ENCODE data around the gene SEMA3F. TPM values are rescaled to one million over a fixed set of nuclear protein-coding genes. Genes with fewer than 3 reads are reported as not detected.

The SEMA3F gene
- total and polyA plus RNA-seq, 4 donors: 0.60 to 4.8 (median 2.1) TPM

DNA sequence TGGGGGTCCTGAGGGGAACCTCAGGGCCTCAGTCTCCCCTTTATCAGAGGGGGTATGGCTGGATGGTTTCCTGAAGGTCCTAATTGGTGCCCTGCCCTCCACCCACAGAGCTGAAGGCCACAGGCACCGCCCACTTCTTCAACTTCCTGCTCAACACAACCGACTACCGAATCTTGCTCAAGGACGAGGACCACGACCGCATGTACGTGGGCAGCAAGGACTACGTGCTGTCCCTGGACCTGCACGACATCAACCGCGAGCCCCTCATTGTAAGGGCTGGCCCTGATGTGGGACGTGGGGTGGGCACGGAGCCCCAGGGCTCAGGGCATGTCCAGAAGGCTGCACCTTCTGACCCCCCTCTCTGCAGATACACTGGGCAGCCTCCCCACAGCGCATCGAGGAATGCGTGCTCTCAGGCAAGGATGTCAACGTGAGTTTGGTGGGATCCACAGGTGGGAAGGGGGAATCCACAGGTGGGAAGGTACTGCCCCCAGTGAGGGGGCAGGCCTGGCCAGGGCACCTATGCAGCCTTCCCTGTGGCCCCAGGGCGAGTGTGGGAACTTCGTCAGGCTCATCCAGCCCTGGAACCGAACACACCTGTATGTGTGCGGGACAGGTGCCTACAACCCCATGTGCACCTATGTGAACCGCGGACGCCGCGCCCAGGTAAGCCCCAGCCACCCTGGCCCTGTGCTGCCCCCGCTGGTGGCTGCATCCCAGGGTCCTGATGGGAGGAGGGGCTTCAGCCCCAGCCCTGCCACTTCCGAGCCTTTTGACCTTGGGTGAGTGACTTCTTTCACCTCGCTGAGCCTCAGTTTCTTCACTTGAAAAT is 18.8 kb downstream of the SEMA3F start:
- no peaks in the 10 kb centered on the region for H3K27me3 ChIP-seq (ENCODE audit: control insufficient read depth in 4 of 4, insufficient read depth in 4 of 4, low read length in 3 of 4)
- no peak overlapping the region for H3K4me3 ChIP-seq (ENCODE audit: low read depth in 1 of 3, low read length in 3 of 3)
- H3K4me1 ChIP-seq (ENCODE audit: control insufficient read depth in 4 of 4, insufficient read depth in 4 of 4, low read length in 3 of 4): peaks cover 6 to 25% (median 14%) of the 10 kb centered on the region in 4 donors
- WGBS: 87% methylated on average over 29 of the region's 29 CpGs
- TF ChIP-seq EGR1 (IDR thresholded peaks at IDR 0.05; ENCODE audit: low read depth in 2 of 2) (no peak), JUND (IDR thresholded peaks at IDR 0.05) (no peak), FOXA2 (IDR thresholded peaks at IDR 0.05) (no peak)
- TF ChIP-seq, protein P1, sequence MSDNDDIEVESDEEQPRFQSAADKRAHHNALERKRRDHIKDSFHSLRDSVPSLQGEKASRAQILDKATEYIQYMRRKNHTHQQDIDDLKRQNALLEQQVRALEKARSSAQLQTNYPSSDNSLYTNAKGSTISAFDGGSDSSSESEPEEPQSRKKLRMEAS (IDR thresholded peaks at IDR 0.05): no peak
- TF ChIP-seq, protein P2, sequence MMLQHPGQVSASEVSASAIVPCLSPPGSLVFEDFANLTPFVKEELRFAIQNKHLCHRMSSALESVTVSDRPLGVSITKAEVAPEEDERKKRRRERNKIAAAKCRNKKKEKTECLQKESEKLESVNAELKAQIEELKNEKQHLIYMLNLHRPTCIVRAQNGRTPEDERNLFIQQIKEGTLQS (IDR thresholded peaks at IDR 0.05): no peak
- no peak overlapping the region for H3K9ac ChIP-seq (ENCODE audit: low read depth in 1 of 2, low read length in 2 of 2)
- H3K36me3 ChIP-seq (ENCODE audit: control insufficient read depth in 4 of 4, insufficient read depth in 3 of 4, low read depth in 1 of 4, low read length in 3 of 4): no peaks in the 10 kb centered on the region
- no peak overlapping the region for H3K27ac ChIP-seq (ENCODE audit: low read depth in 1 of 2, low read length in 2 of 2)
- DNase-seq (ENCODE audit: low spot score): no peak
- H3K9me3 ChIP-seq (ENCODE audit: control insufficient read depth in 4 of 4, low read length in 3 of 4): no peaks in the 10 kb centered on the region

- Histone ChIP-seq H3K9ac (ENCODE audit: low read depth in 1 of 2, low read length in 2 of 2) (no peak overlapping the region), H3K36me3 (ENCODE audit: control insufficient read depth in 4 of 4, insufficient read depth in 3 of 4, low read depth in 1 of 4, low read length in 3 of 4) (no peaks in the 10 kb centered on the region), H3K27me3 (ENCODE audit: control insufficient read depth in 4 of 4, insufficient read depth in 4 of 4, low read length in 3 of 4) (no peaks in the 10 kb centered on the region), H3K4me3 (ENCODE audit: low read depth in 1 of 3, low read length in 3 of 3) (no peak overlapping the region), H3K9me3 (ENCODE audit: control insufficient read depth in 4 of 4, low read length in 3 of 4) (no peaks in the 10 kb centered on the region), H3K27ac (ENCODE audit: low read depth in 1 of 2, low read length in 2 of 2) (no peak overlapping the region), H3K4me1 (ENCODE audit: control insufficient read depth in 4 of 4, insufficient read depth in 4 of 4, low read length in 3 of 4) (peaks cover 6 to 25% (median 14%) of the 10 kb centered on the region in 4 donors)
- no peak for TF ChIP-seq GABPA (IDR thresholded peaks at IDR 0.05 in 1 of 2, conservative IDR thresholded peaks at IDR 0.05 in 1 of 2)
- TF ChIP-seq, protein P3, sequence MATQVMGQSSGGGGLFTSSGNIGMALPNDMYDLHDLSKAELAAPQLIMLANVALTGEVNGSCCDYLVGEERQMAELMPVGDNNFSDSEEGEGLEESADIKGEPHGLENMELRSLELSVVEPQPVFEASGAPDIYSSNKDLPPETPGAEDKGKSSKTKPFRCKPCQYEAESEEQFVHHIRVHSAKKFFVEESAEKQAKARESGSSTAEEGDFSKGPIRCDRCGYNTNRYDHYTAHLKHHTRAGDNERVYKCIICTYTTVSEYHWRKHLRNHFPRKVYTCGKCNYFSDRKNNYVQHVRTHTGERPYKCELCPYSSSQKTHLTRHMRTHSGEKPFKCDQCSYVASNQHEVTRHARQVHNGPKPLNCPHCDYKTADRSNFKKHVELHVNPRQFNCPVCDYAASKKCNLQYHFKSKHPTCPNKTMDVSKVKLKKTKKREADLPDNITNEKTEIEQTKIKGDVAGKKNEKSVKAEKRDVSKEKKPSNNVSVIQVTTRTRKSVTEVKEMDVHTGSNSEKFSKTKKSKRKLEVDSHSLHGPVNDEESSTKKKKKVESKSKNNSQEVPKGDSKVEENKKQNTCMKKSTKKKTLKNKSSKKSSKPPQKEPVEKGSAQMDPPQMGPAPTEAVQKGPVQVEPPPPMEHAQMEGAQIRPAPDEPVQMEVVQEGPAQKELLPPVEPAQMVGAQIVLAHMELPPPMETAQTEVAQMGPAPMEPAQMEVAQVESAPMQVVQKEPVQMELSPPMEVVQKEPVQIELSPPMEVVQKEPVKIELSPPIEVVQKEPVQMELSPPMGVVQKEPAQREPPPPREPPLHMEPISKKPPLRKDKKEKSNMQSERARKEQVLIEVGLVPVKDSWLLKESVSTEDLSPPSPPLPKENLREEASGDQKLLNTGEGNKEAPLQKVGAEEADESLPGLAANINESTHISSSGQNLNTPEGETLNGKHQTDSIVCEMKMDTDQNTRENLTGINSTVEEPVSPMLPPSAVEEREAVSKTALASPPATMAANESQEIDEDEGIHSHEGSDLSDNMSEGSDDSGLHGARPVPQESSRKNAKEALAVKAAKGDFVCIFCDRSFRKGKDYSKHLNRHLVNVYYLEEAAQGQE (IDR thresholded peaks at IDR 0.05): no peak
- no peak for DNase-seq (ENCODE audit: low spot score)
- 98% methylated on average over 7 of the region's 7 CpGs for WGBS
Observed at GRCh38 chr3:50174517-50174895, 19.4 kb downstream of the SEMA3F start.

GRCh38 chr3:50174947-50175524 is 19.9 kb downstream of the SEMA3F start:
- Histone ChIP-seq H3K27me3 (ENCODE audit: control insufficient read depth in 4 of 4, insufficient read depth in 4 of 4, low read length in 3 of 4) (no peaks in the 10 kb centered on the region), H3K27ac (ENCODE audit: low read depth in 1 of 2, low read length in 2 of 2) (no peak overlapping the region), H3K4me1 (ENCODE audit: control insufficient read depth in 4 of 4, insufficient read depth in 4 of 4, low read length in 3 of 4) (peaks cover 6 to 29% (median 15%) of the 10 kb centered on the region in 4 donors), H3K9ac (ENCODE audit: low read depth in 1 of 2, low read length in 2 of 2) (no peak overlapping the region), H3K36me3 (ENCODE audit: control insufficient read depth in 4 of 4, insufficient read depth in 3 of 4, low read depth in 1 of 4, low read length in 3 of 4) (no peaks in the 10 kb centered on the region), H3K4me3 (ENCODE audit: low read depth in 1 of 3, low read length in 3 of 3) (no peak overlapping the region), H3K9me3 (ENCODE audit: control insufficient read depth in 4 of 4, low read length in 3 of 4) (no peaks in the 10 kb centered on the region)
- no peak for DNase-seq (ENCODE audit: low spot score)
- 94% methylated on average over 17 of the region's 17 CpGs for WGBS
- no peak for TF ChIP-seq ZBTB33 (IDR thresholded peaks at IDR 0.05)

All from liver (tissue), 9 donors.